ENCODE results near the gene NARF. TPM values are rescaled to one million over a fixed set of nuclear protein-coding genes. Genes with fewer than 3 reads are reported as not detected.

The NARF gene
- total RNA-seq, 2 experiments from 2014 or later, result 63.9 to 65.4 TPM

- intact Hi-C loops (cut with micrococcal nuclease), result no loop called here
- no peaks in the 10 kb centered on the region for H3K9me3 Mint-ChIP-seq
- no peak for ATAC-seq
- H3K4me3 Mint-ChIP-seq, result no peak overlapping the region
- no peak overlapping the region for H3K27ac Mint-ChIP-seq
- H3K4me1 Mint-ChIP-seq (ENCODE audit: low read depth), result no peaks in the 10 kb centered on the region
- no peaks in the 10 kb centered on the region for H3K36me3 Mint-ChIP-seq (ENCODE audit: low read depth)
- ChIA-PET POLR2A (interaction anchor here (2.2 to 2.6 kb wide), 2 partner anchors 9 to 13 kb away, joined by 7 to 11 read pairs; no protein-coding TSS in a partner anchor), CTCF (interaction anchor here (1.0 kb wide), 1 partner anchor 12 kb away, joined by 4 read pairs; no protein-coding TSS in a partner anchor)
- TF ChIP-seq CTCF (IDR thresholded peaks at IDR 0.05), result no peak
- no peaks in the 10 kb centered on the region for H3K27me3 Mint-ChIP-seq
- DNase-seq, result no peak
Observed at GRCh38 chr17:82436601-82437324, 21.8 kb upstream of the NARF start.

- Mint-ChIP-seq H3K36me3 (ENCODE audit: low read depth) (no peaks in the 10 kb centered on the region), H3K27ac (no peak overlapping the region), H3K27me3 (no peaks in the 10 kb centered on the region), H3K9me3 (no peaks in the 10 kb centered on the region), H3K4me3 (no peak overlapping the region), H3K4me1 (ENCODE audit: low read depth) (no peaks in the 10 kb centered on the region)
- ChIA-PET POLR2A (interaction anchor here (0.6 to 2.2 kb wide), 3 partner anchors 8 to 204 kb away, joined by 3 to 11 read pairs (median 3); no protein-coding TSS in a partner anchor), CTCF (no interaction called here)
- DNase-seq (no peak), ATAC-seq (no peak)
- no peak for TF ChIP-seq CTCF (IDR thresholded peaks at IDR 0.05)
- intact Hi-C loops (cut with micrococcal nuclease), result no loop called here
Observed at GRCh38 chr17:82437325-82437668, 21.2 kb upstream of the NARF start.

GRCh38 chr17:82438401-82439193, 19.9 kb upstream of the NARF start:
- intact Hi-C loops (cut with micrococcal nuclease), result no loop called here
- CTCF ChIA-PET, result interaction anchor here (1.0 to 1.3 kb wide), 2 partner anchors 10 to 14 kb away, joined by 3 to 5 read pairs; no protein-coding TSS in a partner anchor
- POLR2A ChIA-PET, result interaction anchor here (1.0 to 2.7 kb wide), 7 partner anchors 9 to 193 kb away, joined by 3 to 12 read pairs (median 3); no protein-coding TSS in a partner anchor
- H3K27me3 Mint-ChIP-seq, result no peaks in the 10 kb centered on the region
- no peaks in the 10 kb centered on the region for H3K4me1 Mint-ChIP-seq (ENCODE audit: low read depth)
- H3K9me3 Mint-ChIP-seq, result no peaks in the 10 kb centered on the region
- H3K36me3 Mint-ChIP-seq (ENCODE audit: low read depth), result peaks cover 7% of the 10 kb centered on the region
- no peak overlapping the region for H3K27ac Mint-ChIP-seq
- DNase-seq, result no peak
- no peak for ATAC-seq
- no peak for TF ChIP-seq CTCF (IDR thresholded peaks at IDR 0.05)
- H3K4me3 Mint-ChIP-seq, result no peak overlapping the region

GRCh38 chr17:82439194-82439828, 19.2 kb upstream of the NARF start:
- H3K9me3 Mint-ChIP-seq, result no peaks in the 10 kb centered on the region
- ATAC-seq (no peak), DNase-seq (no peak)
- H3K4me1 Mint-ChIP-seq (ENCODE audit: low read depth), result no peaks in the 10 kb centered on the region
- peaks cover 10% of the 10 kb centered on the region for H3K36me3 Mint-ChIP-seq (ENCODE audit: low read depth)
- ChIA-PET POLR2A (interaction anchor here (1.0 to 2.7 kb wide), 6 partner anchors 10 to 194 kb away, joined by 3 to 12 read pairs (median 4); no protein-coding TSS in a partner anchor), CTCF (no interaction called here)
- no peak overlapping the region for H3K4me3 Mint-ChIP-seq
- no peaks in the 10 kb centered on the region for H3K27me3 Mint-ChIP-seq
- intact Hi-C loops (cut with micrococcal nuclease), result no loop called here
- H3K27ac Mint-ChIP-seq, result no peak overlapping the region
- TF ChIP-seq CTCF (IDR thresholded peaks at IDR 0.05), result no peak

All from activated CD8-positive, alpha-beta T cell treated with anti-CD3 and anti-CD28 coated beads for 36 hours (primary cell).